HFFc6 (cell line): ENCODE results near the gene FBXW10B. TPM values are rescaled to one million over a fixed set of nuclear protein-coding genes. Genes with fewer than 3 reads are reported as not detected.
"Not testable (repeated sequence)": the region's sequence is repeated elsewhere in the genome, so short reads cannot be mapped to it uniquely, and the experiment has no call there.

ENCODE experiments used
- DNase-seq: peaks from one replicate; pipeline ENCODE4 v3.0.0-alpha.2; 2018
- H3K27ac Mint-ChIP-seq: 2 replicates; pipeline ENCODE4 v1.8.0; 2020; ENCODE audit warnings: mild to moderate bottlenecking, mixed read lengths
- H3K27me3 Mint-ChIP-seq: 2 replicates; pipeline ENCODE4 v1.8.0; 2021; ENCODE audit warnings: mild to moderate bottlenecking, moderate library complexity, mixed read lengths; ENCODE audit not compliant: insufficient read depth
- H3K36me3 Mint-ChIP-seq: 2 replicates; pipeline ENCODE4 v1.8.0; 2021; ENCODE audit warnings: low read depth, mixed read lengths
- H3K4me1 Mint-ChIP-seq: 2 replicates; pipeline ENCODE4 v1.8.0; 2020; ENCODE audit warnings: low read depth, mixed read lengths
- H3K4me3 Mint-ChIP-seq: 2 replicates; pipeline ENCODE4 v1.8.0; 2020; ENCODE audit warnings: mild to moderate bottlenecking, moderate library complexity, mixed read lengths
- H3K9me3 Mint-ChIP-seq: 2 replicates; pipeline ENCODE4 v1.8.0; 2020; ENCODE audit warnings: mild to moderate bottlenecking, mixed read lengths
- total RNA-seq, 6 experiments: library from RNA; stranded (reverse); fragmentation: NEBNext Ultra II Directional; extraction: Animal tissue kit (Norgen Biotek cat#: 25700); gene quantifications; 2 replicates in 1 of 6; 3 replicates in 5 of 6; pipeline ENCODE4 v1.2.3, GENCODE V29; 2021
- TF ChIP-seq, protein P1 (sequence below): fragments of 200-600 bp; sonication (generic); IDR thresholded peaks from 2 replicates; pipeline ENCODE4 v1.5.0; 2021; ENCODE audit warnings: antibody characterized with exemption, mild to moderate bottlenecking

Gene FBXW10B
- total RNA-seq, 6 experiments from 2014 or later, result 0.30 to 0.66 TPM; not detected in 4

DNA sequence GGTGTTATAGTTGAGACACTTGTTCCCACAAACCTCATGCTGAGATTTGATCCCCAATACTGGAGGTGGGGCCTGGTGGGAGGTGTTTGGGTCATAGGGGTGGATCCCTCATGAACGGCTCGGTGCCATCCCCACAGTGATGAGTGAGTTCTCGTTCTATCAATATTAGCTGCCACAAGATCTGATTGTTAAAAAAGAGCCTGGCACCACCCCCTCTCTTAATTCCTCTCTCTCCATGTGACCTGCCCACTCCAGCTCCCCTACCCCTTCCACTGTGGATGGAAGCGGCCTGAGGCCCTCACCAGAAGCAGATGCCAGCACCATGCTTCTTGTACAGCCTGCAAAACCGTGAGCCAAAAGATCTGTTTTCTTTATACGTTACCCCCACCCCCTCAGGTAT is 33.5 kb upstream of the FBXW10B start:
- peaks cover 68% of the 10 kb centered on the region for H3K4me1 Mint-ChIP-seq
- peak overlapping the region; percentile 50 for H3K4me3 Mint-ChIP-seq
- peak overlapping the region; percentile 92 for H3K27ac Mint-ChIP-seq
- no peak for DNase-seq
- H3K36me3 Mint-ChIP-seq, result peaks cover 12% of the 10 kb centered on the region
- TF ChIP-seq, protein P1, sequence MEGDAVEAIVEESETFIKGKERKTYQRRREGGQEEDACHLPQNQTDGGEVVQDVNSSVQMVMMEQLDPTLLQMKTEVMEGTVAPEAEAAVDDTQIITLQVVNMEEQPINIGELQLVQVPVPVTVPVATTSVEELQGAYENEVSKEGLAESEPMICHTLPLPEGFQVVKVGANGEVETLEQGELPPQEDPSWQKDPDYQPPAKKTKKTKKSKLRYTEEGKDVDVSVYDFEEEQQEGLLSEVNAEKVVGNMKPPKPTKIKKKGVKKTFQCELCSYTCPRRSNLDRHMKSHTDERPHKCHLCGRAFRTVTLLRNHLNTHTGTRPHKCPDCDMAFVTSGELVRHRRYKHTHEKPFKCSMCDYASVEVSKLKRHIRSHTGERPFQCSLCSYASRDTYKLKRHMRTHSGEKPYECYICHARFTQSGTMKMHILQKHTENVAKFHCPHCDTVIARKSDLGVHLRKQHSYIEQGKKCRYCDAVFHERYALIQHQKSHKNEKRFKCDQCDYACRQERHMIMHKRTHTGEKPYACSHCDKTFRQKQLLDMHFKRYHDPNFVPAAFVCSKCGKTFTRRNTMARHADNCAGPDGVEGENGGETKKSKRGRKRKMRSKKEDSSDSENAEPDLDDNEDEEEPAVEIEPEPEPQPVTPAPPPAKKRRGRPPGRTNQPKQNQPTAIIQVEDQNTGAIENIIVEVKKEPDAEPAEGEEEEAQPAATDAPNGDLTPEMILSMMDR, result no peak
- H3K27me3 Mint-ChIP-seq, result no peaks in the 10 kb centered on the region; the same call in none of the 2 replicates
- H3K9me3 Mint-ChIP-seq, result no peaks in the 10 kb centered on the region

DNA sequence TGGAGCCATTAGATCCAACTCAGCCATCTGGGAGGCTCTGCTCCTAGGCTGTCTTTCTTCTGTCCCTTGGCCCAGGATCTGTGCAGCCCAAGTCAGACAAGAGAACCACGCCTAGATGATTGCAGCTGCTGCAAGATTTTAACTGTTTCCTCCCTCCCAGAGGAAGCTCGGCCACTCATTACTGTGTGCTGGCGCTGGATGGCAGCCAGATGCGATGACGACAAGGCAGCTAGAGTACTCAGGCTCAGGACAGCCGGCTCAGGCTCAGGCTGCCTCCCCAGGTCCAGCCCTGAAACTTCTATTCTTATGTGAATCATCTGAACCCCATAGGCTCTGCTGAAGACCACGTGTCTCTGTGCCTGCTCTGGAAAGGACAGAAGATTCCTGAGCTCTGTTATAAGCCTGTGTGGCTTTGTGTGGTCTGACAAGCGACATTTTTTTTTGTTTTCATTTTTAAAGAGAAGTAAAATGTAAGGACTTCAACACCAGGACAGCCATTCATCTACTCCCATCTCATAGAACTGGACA is 32.1 kb upstream of the FBXW10B start:
- Mint-ChIP-seq H3K36me3 (peaks cover 4% of the 10 kb centered on the region; the same call in 1 of the 2 replicates), H3K9me3 (no peaks in the 10 kb centered on the region), H3K4me3 (peak overlapping the region; percentile 89), H3K27me3 (no peaks in the 10 kb centered on the region; the same call in none of the 2 replicates), H3K4me1 (peaks cover 72% of the 10 kb centered on the region), H3K27ac (peak overlapping the region; percentile 92)
- TF ChIP-seq, protein P1, result no peak
- peak; percentile 100 for DNase-seq

DNA sequence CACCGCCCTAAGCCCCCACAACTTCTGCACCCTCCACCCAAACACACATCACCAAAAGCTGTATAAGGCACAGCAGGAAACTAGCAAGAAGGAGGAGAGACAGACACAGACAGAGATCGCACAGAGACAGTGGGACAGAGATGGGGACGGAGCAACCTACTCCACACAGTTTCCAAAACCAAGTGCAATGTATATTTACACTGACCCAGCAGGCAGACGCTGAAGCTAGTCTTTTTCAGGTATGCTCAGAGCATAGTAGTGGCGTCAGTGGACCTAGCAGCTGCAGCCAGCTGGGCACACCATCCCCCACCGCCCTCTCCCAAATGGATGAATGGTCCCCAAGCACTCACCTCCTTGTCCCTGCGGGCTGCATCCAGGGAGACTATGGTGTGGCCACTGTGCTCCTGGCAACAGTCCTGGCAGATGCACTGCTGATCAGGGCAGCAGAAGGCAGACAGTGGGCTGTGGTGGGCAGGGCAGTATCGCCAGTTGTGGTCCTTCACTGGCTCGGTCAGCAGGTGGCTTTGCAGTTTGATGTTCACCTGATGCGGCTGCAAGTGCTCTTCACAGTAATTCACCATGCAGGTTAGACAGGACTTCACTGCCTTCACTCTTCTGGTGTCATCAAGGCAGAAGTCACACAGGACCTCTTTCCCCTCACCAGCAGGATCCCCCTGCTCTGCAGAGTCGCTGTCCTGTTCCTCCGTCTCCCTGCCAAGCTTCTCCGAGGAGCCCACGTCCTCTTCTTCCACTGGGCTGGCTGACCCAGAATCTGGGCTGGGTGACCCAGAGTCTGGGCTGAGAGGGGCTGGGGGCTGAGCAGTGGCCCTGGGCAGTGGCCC is 31.5 kb upstream of the FBXW10B start:
- TF ChIP-seq, protein P1, result peak; percentile 27; the same call in 1 of the 2 replicates
- H3K27me3 Mint-ChIP-seq, result no peaks in the 10 kb centered on the region; the same call in none of the 2 replicates
- H3K4me1 Mint-ChIP-seq, result peaks cover 72% of the 10 kb centered on the region
- H3K9me3 Mint-ChIP-seq, result no peaks in the 10 kb centered on the region
- peaks cover 4% of the 10 kb centered on the region; the same call in 1 of the 2 replicates for H3K36me3 Mint-ChIP-seq
- no peak for DNase-seq
- H3K4me3 Mint-ChIP-seq, result peak overlapping the region; percentile 89
- H3K27ac Mint-ChIP-seq, result peak overlapping the region; percentile 92

GRCh38 chr17:15649861-15650421 is 30.4 kb upstream of the FBXW10B start:
- Mint-ChIP-seq H3K4me1 (peaks cover 72% of the 10 kb centered on the region), H3K27me3 (no peaks in the 10 kb centered on the region; the same call in none of the 2 replicates)
- DNase-seq, result no peak

DNA sequence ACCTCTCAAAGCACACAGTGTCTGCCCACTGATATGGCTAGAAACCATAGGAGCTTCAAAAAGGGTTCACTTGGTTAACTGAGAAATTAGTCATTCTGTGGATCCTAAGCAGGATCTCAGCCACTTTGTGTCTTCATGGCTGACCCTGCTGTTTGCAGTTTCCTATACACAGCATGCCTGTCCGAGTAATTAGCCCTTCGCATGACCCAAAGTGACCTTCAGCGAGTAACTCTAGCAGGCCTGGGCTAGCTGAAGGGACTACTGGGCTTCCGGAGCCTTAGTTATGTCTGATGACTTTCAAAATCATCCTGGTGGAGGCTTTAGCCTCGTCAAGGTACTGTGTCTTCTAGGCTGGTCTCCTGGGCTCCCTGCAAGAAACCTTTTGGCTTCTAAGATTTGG is 28.9 kb upstream of the FBXW10B start:
- H3K9me3 Mint-ChIP-seq, result no peaks in the 10 kb centered on the region
- DNase-seq, result no peak
- TF ChIP-seq, protein P1, result no peak
- peak overlapping the region; percentile 56 for H3K27ac Mint-ChIP-seq
- peaks cover 70% of the 10 kb centered on the region for H3K4me1 Mint-ChIP-seq
- H3K36me3 Mint-ChIP-seq, result peaks cover 4% of the 10 kb centered on the region; the same call in 1 of the 2 replicates
- peak overlapping the region; percentile 89 for H3K4me3 Mint-ChIP-seq
- H3K27me3 Mint-ChIP-seq, result no peaks in the 10 kb centered on the region; the same call in 1 of the 2 replicates

More at GRCh38 chr17:15649861-15650421, 30.4 kb upstream of the FBXW10B start:
- TF ChIP-seq, protein P1, result no peak
- H3K27ac Mint-ChIP-seq, result peak overlapping the region; percentile 92
- H3K36me3 Mint-ChIP-seq, result peaks cover 4% of the 10 kb centered on the region; the same call in 1 of the 2 replicates
- peak overlapping the region; percentile 89 for H3K4me3 Mint-ChIP-seq
- H3K9me3 Mint-ChIP-seq, result no peaks in the 10 kb centered on the region

- Mint-ChIP-seq H3K4me3 (peak overlapping the region; percentile 14), H3K4me1 (peaks cover 61% of the 10 kb centered on the region), H3K27ac (peak overlapping the region; percentile 88)
- H3K36me3 Mint-ChIP-seq, H3K9me3 Mint-ChIP-seq, H3K27me3 Mint-ChIP-seq: not testable (repeated sequence)
- DNase-seq, result peak; percentile 30
Observed at GRCh38 chr17:15645942-15646312, 26.4 kb upstream of the FBXW10B start.

DNA sequence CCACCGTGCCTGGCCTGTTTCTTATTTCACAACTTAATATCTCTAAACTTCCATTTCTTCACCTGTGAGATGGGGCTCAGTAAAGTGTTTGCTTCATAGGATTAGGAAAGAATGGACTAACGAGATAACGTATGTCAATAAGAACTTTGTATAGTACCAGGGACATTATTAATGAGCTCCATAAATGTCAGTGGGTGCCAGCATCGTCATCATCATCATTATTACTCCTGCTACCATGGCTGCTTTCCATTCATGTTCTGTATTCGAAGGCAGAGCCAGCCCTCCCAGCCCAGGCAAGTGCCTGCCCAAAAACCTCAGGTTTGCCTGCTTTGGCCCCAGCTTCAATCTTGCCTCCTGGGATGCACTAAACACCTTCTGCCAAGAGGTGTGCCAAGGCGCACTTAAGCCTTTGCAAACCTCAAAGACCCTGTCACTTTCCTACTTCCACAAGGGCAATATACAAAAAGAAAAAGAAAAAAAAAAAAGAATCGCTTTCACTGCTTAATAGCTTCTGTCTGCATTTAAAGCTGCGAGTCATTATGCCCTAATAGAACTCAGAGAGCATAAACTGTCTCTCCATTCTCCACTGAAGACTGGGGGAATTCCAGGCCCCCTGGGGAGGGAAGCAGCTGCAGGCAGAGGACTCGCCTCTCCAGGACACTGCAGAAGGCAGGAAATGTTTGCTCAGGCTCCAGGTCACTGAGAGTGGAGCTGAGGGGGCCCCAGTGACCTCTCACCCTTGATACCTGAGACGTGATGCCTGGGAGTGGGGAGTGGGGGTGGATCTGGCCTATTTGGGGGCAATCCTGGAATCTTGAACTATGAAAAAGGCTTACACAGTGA is 25.8 kb upstream of the FBXW10B start:
- DNase-seq, H3K9me3 Mint-ChIP-seq, H3K36me3 Mint-ChIP-seq, H3K27me3 Mint-ChIP-seq: not testable (repeated sequence)
- Mint-ChIP-seq H3K4me1 (peaks cover 55% of the 10 kb centered on the region), H3K27ac (peak overlapping the region; percentile 88), H3K4me3 (peak overlapping the region; percentile 14)
